ENCODE data around the gene ZCCHC7.
A peak's percentile ranks its signal among the peaks of the same experiment; 100 is the strongest.
"Not testable (repeated sequence)": the region's sequence is repeated elsewhere in the genome, so short reads cannot be mapped to it uniquely, and the experiment has no call there.

The ZCCHC7 gene

GRCh38 chr9:37203456-37203855, 83.1 kb downstream of the ZCCHC7 start:
- DNase-seq (ENCODE audit: insufficient read length, low spot score) = not testable (repeated sequence)
- peak; percentile 72 for FAIRE-seq

DNA sequence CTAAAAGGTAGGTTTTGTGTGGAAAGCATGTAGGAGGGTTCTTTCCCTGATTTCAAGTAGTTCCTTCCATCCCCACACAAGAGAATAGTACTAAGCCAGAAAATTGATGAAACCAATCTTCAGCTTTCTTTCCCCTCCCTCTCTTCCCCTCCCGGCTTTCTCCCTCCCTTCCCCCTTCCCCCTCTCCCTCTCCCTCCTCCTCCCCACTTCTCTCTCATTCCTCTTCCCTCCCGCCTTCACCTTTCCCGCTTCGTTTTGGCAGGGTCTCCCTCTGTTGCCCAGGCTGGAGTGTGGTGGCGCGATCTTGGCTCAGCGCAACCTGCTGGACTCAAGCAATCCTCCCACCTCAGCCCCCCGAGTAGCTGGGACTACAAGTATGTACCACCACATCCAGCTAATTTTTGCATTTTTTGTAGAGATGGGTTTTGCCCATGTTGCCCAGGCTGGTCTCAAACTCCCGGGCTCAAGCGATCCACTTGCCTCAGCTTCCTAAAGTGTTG, 85.8 kb downstream of the ZCCHC7 start:
- no peak for DNase-seq (ENCODE audit: insufficient read length, low spot score)
- FAIRE-seq = no peak

- DNase-seq (ENCODE audit: insufficient read length, low spot score) = no peak
- FAIRE-seq = no peak
Measured at GRCh38 chr9:37209431-37210386, 89.3 kb downstream of the ZCCHC7 start.

DNA sequence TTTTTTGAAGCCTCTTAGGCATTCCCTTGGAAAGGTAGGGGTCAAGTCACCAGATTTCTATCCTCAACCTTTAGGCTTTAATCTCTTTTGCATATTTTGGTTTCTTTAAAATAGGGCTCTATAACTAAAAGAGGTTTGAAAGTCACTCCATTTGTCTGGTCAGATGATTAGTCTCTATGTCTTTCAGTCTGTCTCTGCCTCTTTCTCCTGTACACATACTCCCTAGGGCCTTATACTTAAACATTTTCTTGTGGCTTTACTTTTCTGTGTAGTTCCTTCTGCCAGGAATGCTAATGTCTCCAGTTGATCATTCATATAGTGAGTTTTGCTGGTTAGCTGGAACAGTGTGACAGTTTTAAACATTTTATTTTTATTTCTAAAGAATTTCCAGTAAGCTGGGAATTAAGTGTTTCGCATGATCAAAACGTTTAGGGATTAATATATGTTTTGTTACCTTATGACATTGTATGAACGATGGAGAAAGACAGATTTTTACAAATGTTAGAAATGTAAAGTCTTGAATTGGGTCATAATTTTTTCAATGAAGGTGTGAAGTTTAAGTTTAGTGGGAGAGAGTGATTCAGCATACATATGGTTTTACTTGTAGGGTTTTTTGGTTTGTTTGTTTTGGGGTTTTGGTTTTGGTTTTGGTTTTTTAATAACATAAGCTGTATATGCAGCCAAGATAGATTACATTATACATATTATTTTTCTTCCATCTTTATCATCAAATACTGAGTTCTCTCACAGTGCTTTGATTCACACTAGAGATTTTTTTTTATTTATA, 90.6 kb downstream of the ZCCHC7 start:
- DNase-seq (ENCODE audit: insufficient read length, low spot score) = no peak
- FAIRE-seq = no peak

- DNase-seq (ENCODE audit: insufficient read length, low spot score) (no peak), FAIRE-seq (no peak)
Measured at GRCh38 chr9:37212435-37212834, 92.1 kb downstream of the ZCCHC7 start.

- DNase-seq (ENCODE audit: insufficient read length, low spot score) (no peak), FAIRE-seq (no peak)
Measured at GRCh38 chr9:37215381-37215780, 95.0 kb downstream of the ZCCHC7 start.

DNA sequence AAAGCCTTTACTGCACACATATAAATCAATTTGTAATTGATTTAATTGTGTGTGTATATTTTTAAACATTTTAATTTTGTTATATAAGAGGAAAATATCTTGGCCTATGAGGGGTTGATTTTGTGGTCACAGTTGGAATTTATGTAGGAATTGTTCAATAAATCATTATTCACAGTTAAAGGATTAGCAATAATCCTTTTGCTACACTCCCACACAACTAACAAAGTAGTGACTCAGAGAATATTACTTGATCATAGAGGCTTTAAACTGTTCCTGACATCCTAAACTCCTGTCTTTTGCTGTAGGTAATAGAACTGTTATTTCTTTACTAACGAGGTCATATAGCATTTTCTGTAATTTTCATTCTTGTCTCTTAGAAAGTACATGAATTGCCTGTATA, 95.5 kb downstream of the ZCCHC7 start:
- FAIRE-seq (peak; percentile 31), DNase-seq (ENCODE audit: insufficient read length, low spot score) (peak; percentile 60)

- DNase-seq (ENCODE audit: insufficient read length, low spot score) (no peak), FAIRE-seq (no peak)
Measured at GRCh38 chr9:37217161-37217560, 96.8 kb downstream of the ZCCHC7 start.

- FAIRE-seq (no peak), DNase-seq (ENCODE audit: insufficient read length, low spot score) (no peak)
Measured at GRCh38 chr9:37218800-37219425, 98.5 kb downstream of the ZCCHC7 start.

DNA sequence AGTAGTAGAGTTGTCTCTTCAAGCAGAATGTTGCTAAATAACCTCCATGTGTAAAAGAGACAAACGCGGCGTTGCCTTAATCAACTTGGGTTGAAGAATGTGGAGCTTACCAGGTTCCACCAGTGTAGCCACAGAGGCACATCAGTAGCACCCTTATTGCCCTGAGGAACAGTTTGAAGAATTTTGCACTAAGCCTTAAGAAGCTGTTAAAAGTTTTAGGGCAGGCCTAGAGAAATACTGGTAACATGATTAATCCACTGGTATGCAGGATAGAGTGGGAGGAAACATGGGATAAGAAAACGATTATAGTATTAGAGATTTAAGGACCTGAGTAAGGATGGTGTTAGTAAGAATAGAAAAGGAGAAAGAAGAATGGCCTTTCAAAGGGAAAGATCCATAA, 100.6 kb downstream of the ZCCHC7 start:
- FAIRE-seq (no peak), DNase-seq (ENCODE audit: insufficient read length, low spot score) (no peak)

- FAIRE-seq (no peak), DNase-seq (ENCODE audit: insufficient read length, low spot score) (no peak)
Measured at GRCh38 chr9:37221489-37222106, 101.2 kb downstream of the ZCCHC7 start.

DNA sequence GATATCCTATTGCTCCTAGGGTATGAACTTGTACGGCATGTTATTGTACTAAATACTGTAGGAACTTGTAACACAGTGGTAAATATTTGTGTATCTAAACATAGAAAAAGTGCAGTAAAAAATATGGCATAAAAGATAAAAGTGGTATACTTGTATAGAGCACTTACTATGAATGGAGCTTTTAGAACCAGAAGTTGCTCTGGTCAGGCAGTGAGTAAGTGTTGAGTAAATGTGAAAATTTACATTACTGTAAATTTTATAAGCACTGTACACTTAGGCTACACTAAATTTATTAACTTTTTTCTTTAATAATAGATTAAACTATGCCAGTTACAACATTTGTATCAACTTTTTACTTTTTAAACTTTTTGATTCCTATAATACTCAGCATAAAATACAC, 109.1 kb downstream of the ZCCHC7 start:
- FAIRE-seq (no peak), DNase-seq (ENCODE audit: insufficient read length, low spot score) (no peak)

DNA sequence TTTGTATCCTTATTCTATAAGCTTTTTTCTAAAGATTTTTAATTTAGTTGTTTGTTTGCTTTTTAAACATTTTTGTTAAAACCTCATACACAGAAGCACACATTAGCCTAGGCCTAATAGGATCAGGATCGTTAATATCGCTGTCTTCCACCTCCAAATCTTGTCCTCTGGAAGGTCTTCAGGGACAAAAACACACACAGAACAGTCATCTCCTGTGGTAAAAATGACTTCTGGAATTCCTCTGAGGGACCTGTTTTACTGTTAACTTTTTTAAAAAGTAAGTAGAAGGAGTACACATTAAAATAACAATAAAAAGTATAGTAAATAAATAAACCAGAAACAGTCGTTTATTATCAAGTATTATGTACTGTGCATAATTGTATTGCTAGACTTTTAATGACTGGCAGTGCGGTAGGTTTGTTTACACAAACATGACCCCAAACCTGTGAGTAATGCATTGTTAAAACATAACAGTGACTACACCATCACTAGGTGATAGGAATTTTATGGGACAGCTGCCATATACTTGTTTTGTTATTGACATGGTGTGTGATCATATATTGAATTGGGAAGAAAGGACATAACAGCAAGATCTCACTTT, 109.6 kb downstream of the ZCCHC7 start:
- FAIRE-seq = no peak
- DNase-seq (ENCODE audit: insufficient read length, low spot score) = no peak

- no peak for DNase-seq (ENCODE audit: insufficient read length, low spot score)
- FAIRE-seq = no peak
Measured at GRCh38 chr9:37236822-37237221, 116.4 kb downstream of the ZCCHC7 start.

DNA sequence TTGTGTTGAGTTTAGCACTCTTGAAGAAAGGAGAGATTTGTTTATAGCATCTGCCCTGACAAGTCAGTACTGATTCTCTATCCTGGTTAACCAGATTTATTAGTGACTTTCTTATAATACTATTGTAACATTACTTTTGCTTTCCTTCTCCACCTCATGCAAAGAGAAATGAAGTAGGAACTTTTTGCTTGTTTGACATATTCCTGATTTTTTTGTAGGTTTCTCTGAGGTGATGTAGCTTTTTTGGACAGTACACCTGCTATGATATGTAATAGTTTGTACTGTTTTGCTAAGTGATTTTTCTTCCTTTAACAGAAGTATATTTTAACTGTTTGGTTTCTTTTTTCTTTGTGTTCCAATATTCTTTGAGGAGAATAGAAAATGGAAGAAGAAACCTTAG, 117.7 kb downstream of the ZCCHC7 start:
- DNase-seq (ENCODE audit: insufficient read length, low spot score) = no peak
- no peak for FAIRE-seq

DNA sequence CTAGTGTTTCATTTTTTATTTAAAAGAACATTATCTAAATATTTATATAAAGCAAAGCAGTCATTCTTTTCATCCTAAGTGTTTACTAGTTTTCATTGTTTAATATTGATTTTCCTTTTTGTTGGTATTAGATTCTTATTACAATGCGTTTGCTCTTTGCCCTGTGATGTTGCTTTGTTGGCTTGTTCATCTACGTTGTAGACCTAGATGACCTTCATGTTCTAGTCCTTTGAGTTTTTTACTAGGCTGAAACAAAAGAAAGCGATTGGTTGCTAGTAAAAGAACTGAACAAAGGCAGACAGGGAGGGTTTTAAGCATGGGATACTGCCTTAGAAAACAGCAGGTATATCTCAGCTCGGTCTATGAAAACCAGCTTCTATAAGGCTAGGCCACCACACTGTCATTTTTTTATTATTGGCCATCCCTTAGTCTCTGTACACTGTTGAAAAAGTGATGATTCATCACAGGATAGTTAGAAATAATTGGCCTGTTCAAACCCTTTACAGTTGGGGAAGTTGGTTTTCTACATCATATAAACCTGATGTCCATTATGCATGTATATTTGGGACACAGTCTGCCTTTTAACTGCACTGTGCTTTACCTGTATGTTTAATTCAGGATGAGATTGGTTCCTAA, 119.0 kb downstream of the ZCCHC7 start:
- FAIRE-seq (no peak), DNase-seq (ENCODE audit: insufficient read length, low spot score) (no peak)

DNA sequence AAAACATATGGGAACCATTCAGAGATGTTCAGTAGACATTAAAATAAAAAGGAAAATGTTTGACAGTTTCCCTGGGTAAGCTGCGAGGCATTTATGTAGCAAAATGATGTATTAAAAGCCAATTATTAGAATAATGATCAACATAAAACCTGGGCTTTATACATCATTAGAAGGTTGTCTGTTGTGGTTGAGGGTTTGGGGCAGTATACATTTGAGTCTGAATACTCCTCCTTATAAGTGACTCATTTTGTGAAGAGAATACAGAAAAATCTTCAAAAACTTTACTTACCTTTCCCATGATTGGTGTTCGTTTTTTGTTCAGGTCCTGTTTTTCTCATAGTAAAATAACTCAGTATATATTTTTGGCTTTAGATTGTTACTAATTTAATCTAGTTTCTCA, 119.5 kb downstream of the ZCCHC7 start:
- no peak for FAIRE-seq
- no peak for DNase-seq (ENCODE audit: insufficient read length, low spot score)

- FAIRE-seq (no peak), DNase-seq (ENCODE audit: insufficient read length, low spot score) (no peak)
Measured at GRCh38 chr9:37241340-37241739, 121.0 kb downstream of the ZCCHC7 start.

- DNase-seq (ENCODE audit: insufficient read length, low spot score) (no peak), FAIRE-seq (no peak)
Measured at GRCh38 chr9:37242089-37242488, 121.7 kb downstream of the ZCCHC7 start.
